Measurements from ENCODE around the gene ZNF354C. TPM values are rescaled to one million over a fixed set of nuclear protein-coding genes. Genes with fewer than 3 reads are reported as not detected.

ZNF354C gene
- total and polyA plus RNA-seq, 2 of the 4 experiments (the other 2 are of a cell fraction), result 1.9 to 5.6 TPM

DNA sequence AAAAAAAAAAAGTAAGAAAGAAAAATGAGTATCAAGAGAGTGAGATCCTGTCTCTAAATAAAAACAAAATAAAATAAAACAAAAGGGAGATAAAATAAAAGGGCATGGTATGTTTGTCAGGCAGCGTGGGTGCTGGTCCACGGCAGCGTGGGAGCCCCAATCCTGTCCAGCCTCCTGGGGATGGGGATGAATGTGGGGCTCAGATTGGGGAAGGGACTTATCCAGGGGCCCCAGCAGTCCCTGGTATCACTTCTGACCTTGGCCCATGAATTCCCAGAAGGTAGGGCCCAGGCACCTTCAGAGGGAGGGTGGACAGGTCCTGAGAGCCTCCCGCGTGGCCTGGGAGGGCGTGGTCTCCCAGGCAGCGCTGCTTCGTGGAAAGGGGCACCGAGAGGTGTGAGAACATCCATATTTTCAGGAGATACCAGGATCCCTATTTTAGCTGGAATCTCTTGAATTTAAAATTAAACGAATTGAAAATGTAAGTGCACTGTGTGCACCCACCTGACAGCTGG, 71.2 kb downstream of the ZNF354C start:
- Histone ChIP-seq H2BK20ac (ENCODE audit: low read depth, low read length) (no peak overlapping the region), H3K56ac (ENCODE audit: extremely low read depth, insufficient read depth, low read length) (no peak overlapping the region), H3K4me1 (ENCODE audit: control insufficient read depth, insufficient read depth, low read length) (no peaks in the 10 kb centered on the region), H3K4me2 (ENCODE audit: low read depth, low read length) (no peak overlapping the region), H3K4ac (ENCODE audit: low read depth, low read length) (no peak overlapping the region), H3K14ac (replicated peaks; ENCODE audit: low read depth, low read length) (no peak overlapping the region), H4K8ac (ENCODE audit: low read depth in 2 of 2, low read length in 2 of 2) (no peak overlapping the region), H2BK120ac (ENCODE audit: low read depth, low read length) (no peak overlapping the region), H2BK5ac (ENCODE audit: low read depth, low read length, poor library complexity, severe bottlenecking) (no peak overlapping the region), H2AFZ (replicated peaks; ENCODE audit: low read length, poor library complexity) (no peak overlapping the region), H3K9ac (ENCODE audit: low read depth, low read length) (no peak overlapping the region), H3K18ac (ENCODE audit: low read depth, low read length) (no peak overlapping the region), H4K5ac (ENCODE audit: low read depth, low read length) (no peak overlapping the region), H2AK9ac (replicated peaks; ENCODE audit: low read depth, low read length, poor library complexity) (no peak overlapping the region), H2BK15ac (ENCODE audit: low read depth, low read length) (no peak overlapping the region), H2AK5ac (ENCODE audit: low read depth, low read length) (no peak overlapping the region), H3K9me1 (ENCODE audit: insufficient read depth, low read length) (no peaks in the 10 kb centered on the region), H4K91ac (ENCODE audit: insufficient read depth, low read depth, low read length) (no peak overlapping the region), H3K9me3 (ENCODE audit: control insufficient read depth, insufficient read depth, low read length) (no peaks in the 10 kb centered on the region), H3K4me3 (ENCODE audit: insufficient read depth, low read depth, low read length) (no peak overlapping the region), H3K36me3 (ENCODE audit: control insufficient read depth, insufficient read depth, low read length) (peaks cover 51% of the 10 kb centered on the region), H3K27ac (ENCODE audit: insufficient read depth, low read length) (no peak overlapping the region), H3K23ac (ENCODE audit: low read depth, low read length) (no peak overlapping the region), H4K20me1 (ENCODE audit: insufficient read depth, low read length) (no peaks in the 10 kb centered on the region), H3K79me1 (ENCODE audit: low read depth in 1 of 2, low read length in 2 of 2) (no peaks in the 10 kb centered on the region), H3K27me3 (ENCODE audit: control insufficient read depth, insufficient read depth, low read length) (no peaks in the 10 kb centered on the region)
- BruUV-seq (replicated peaks), result no TSS peak
- ChIA-PET CTCF (no interaction called here), POLR2A (ENCODE audit: unreplicated experiment) (no interaction called here)
- DNase-seq (no peak), ATAC-seq (ENCODE audit: low read depth) (no peak)
- TF ChIP-seq RFX5 (IDR thresholded peaks at IDR 0.05; ENCODE audit: low read depth, low read length), result no peak
- WGBS, 2 experiments (ENCODE audit: extremely low coverage in 2 of 2, insufficient read length in 1 of 2), result no CpG with 5 or more reads among the region's 10 CpGs
- intact Hi-C loops (cut with micrococcal nuclease) (no loop called here), in situ Hi-C loops (cut with MboI; ENCODE audit: low sequenced_read_pairs) (no loop called here), dilution Hi-C loops (cut with HindIII; ENCODE audit: low sequenced_read_pairs, unreplicated experiment) (no loop called here)
